ENCODE results near the gene OPA1. TPM values are rescaled to one million over a fixed set of nuclear protein-coding genes. Genes with fewer than 3 reads are reported as not detected.

OPA1 gene
- total RNA-seq, 1 experiment from 2014 or later = 72.0 TPM

- Histone ChIP-seq H4K20me1 (ENCODE audit: insufficient read depth) (no peaks in the 10 kb centered on the region), H3K4me1 (ENCODE audit: control insufficient read depth in 1 of 2, insufficient read depth in 2 of 2, low read length in 2 of 2) (no peaks in the 10 kb centered on the region), H3K4me2 (ENCODE audit: low read length) (no peak overlapping the region), H3K27ac (ENCODE audit: low read depth, low read length) (no peak overlapping the region), H3K4me3 (replicated peaks in 1 of 2; ENCODE audit: low read depth in 1 of 2, low read length in 2 of 2) (no peak overlapping the region), H3K9me2 (ENCODE audit: insufficient read depth) (no peaks in the 10 kb centered on the region), H3K9ac (ENCODE audit: low read length) (no peak overlapping the region), H3K36me3 (ENCODE audit: control insufficient read depth in 1 of 2, insufficient read depth in 2 of 2, low read length in 2 of 2) (no peaks in the 10 kb centered on the region), H3K9me3 (ENCODE audit: control insufficient read depth in 1 of 2, insufficient read depth in 1 of 2, low read depth in 1 of 2, low read length in 2 of 2) (no peaks in the 10 kb centered on the region), H3K27me3 (ENCODE audit: insufficient read depth, low read length) (no peaks in the 10 kb centered on the region), H3K79me2 (ENCODE audit: insufficient read depth, low read length) (no peaks in the 10 kb centered on the region), H2AFZ (ENCODE audit: low read depth, low read length, poor library complexity, severe bottlenecking) (no peak overlapping the region)
- DNase-seq (ENCODE audit: low read depth, low spot score) (no peak), ATAC-seq (no peak; the same call in 1 of the 2 replicates)
- CTCF ChIA-PET = no interaction called here
- intact Hi-C loops (cut with micrococcal nuclease) = no loop called here
- TF ChIP-seq ELF1 (IDR thresholded peaks at IDR 0.05; ENCODE audit: borderline replicate concordance, low read depth) = no peak
- BruUV-seq (replicated peaks) = no TSS peak
- POLR2A ChIA-PET = no interaction called here
- RAD21 ChIA-PET (ENCODE audit: low non-redundant PET in 1 of 2, low total read pairs in 2 of 2, uncharacterized antibody in 2 of 2, unreplicated experiment in 2 of 2) = no interaction called here
These were observed 151.2 kb downstream of the OPA1 start for GRCh38 chr3:193744048-193744821.

- no peak for DNase-seq (ENCODE audit: low read depth, low spot score)
- H3K4me3 ChIP-seq (replicated peaks in 1 of 2; ENCODE audit: low read depth in 1 of 2, low read length in 2 of 2) = no peak overlapping the region
- H3K4me1 ChIP-seq (ENCODE audit: control insufficient read depth in 1 of 2, insufficient read depth in 2 of 2, low read length in 2 of 2) = no peaks in the 10 kb centered on the region
- no peaks in the 10 kb centered on the region for H3K9me2 ChIP-seq (ENCODE audit: insufficient read depth)
- ChIA-PET RAD21 (ENCODE audit: low non-redundant PET in 1 of 2, low total read pairs in 2 of 2, uncharacterized antibody in 2 of 2, unreplicated experiment in 2 of 2) (no interaction called here), POLR2A (no interaction called here), CTCF (no interaction called here)
- TF ChIP-seq POLR2A (IDR thresholded peaks at IDR 0.05; ENCODE audit: borderline replicate concordance, extremely low read depth, insufficient read depth, insufficient read length) (no peak), YY1 (IDR thresholded peaks at IDR 0.05; ENCODE audit: extremely low read depth, insufficient replicate concordance, low read depth, low read length) (no peak), SRF (IDR thresholded peaks at IDR 0.05; ENCODE audit: low read depth) (no peak), POLR2AphosphoS5 (IDR thresholded peaks at IDR 0.05; ENCODE audit: low read depth, low read length) (no peak), FOSL1 (IDR thresholded peaks at IDR 0.05; ENCODE audit: low read depth) (no peak), CEBPB (IDR thresholded peaks at IDR 0.05; ENCODE audit: low read depth) (no peak), TCF7L2 (IDR thresholded peaks at IDR 0.05; ENCODE audit: borderline replicate concordance, extremely low read depth, insufficient read depth, insufficient read length) (no peak), EZH2phosphoT487 (IDR thresholded peaks at IDR 0.05; ENCODE audit: borderline replicate concordance) (no peak), SP1 (IDR thresholded peaks at IDR 0.05; ENCODE audit: low read depth) (no peak), CBX3 (IDR thresholded peaks at IDR 0.05; ENCODE audit: low read depth) (no peak), SIN3A (IDR thresholded peaks at IDR 0.05; ENCODE audit: low read depth) (no peak)
- TF ChIP-seq, protein P1, sequence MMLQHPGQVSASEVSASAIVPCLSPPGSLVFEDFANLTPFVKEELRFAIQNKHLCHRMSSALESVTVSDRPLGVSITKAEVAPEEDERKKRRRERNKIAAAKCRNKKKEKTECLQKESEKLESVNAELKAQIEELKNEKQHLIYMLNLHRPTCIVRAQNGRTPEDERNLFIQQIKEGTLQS (IDR thresholded peaks at IDR 0.05) = no peak
- TF ChIP-seq, protein P2, sequence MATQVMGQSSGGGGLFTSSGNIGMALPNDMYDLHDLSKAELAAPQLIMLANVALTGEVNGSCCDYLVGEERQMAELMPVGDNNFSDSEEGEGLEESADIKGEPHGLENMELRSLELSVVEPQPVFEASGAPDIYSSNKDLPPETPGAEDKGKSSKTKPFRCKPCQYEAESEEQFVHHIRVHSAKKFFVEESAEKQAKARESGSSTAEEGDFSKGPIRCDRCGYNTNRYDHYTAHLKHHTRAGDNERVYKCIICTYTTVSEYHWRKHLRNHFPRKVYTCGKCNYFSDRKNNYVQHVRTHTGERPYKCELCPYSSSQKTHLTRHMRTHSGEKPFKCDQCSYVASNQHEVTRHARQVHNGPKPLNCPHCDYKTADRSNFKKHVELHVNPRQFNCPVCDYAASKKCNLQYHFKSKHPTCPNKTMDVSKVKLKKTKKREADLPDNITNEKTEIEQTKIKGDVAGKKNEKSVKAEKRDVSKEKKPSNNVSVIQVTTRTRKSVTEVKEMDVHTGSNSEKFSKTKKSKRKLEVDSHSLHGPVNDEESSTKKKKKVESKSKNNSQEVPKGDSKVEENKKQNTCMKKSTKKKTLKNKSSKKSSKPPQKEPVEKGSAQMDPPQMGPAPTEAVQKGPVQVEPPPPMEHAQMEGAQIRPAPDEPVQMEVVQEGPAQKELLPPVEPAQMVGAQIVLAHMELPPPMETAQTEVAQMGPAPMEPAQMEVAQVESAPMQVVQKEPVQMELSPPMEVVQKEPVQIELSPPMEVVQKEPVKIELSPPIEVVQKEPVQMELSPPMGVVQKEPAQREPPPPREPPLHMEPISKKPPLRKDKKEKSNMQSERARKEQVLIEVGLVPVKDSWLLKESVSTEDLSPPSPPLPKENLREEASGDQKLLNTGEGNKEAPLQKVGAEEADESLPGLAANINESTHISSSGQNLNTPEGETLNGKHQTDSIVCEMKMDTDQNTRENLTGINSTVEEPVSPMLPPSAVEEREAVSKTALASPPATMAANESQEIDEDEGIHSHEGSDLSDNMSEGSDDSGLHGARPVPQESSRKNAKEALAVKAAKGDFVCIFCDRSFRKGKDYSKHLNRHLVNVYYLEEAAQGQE (IDR thresholded peaks at IDR 0.05; ENCODE audit: low read depth) = no peak
- TF ChIP-seq, protein P3, sequence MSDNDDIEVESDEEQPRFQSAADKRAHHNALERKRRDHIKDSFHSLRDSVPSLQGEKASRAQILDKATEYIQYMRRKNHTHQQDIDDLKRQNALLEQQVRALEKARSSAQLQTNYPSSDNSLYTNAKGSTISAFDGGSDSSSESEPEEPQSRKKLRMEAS (IDR thresholded peaks at IDR 0.05) = no peak
- H3K27me3 ChIP-seq (ENCODE audit: insufficient read depth, low read length) = no peaks in the 10 kb centered on the region
- intact Hi-C loops (cut with micrococcal nuclease) = no loop called here
- H2AFZ ChIP-seq (ENCODE audit: low read depth, low read length, poor library complexity, severe bottlenecking) = no peak overlapping the region
- H4K20me1 ChIP-seq (ENCODE audit: insufficient read depth) = no peaks in the 10 kb centered on the region
- H3K9ac ChIP-seq (ENCODE audit: low read length) = no peak overlapping the region
- H3K27ac ChIP-seq (ENCODE audit: low read depth, low read length) = no peak overlapping the region
- H3K9me3 ChIP-seq (ENCODE audit: control insufficient read depth in 1 of 2, insufficient read depth in 1 of 2, low read depth in 1 of 2, low read length in 2 of 2) = no peaks in the 10 kb centered on the region
- BruUV-seq (replicated peaks) = no TSS peak
- ATAC-seq = peak; percentile 34; the same call in 1 of the 2 replicates
- H3K4me2 ChIP-seq (ENCODE audit: low read length) = no peak overlapping the region
- H3K36me3 ChIP-seq (ENCODE audit: control insufficient read depth in 1 of 2, insufficient read depth in 2 of 2, low read length in 2 of 2) = no peaks in the 10 kb centered on the region
- H3K79me2 ChIP-seq (ENCODE audit: insufficient read depth, low read length) = no peaks in the 10 kb centered on the region
These were observed 152.0 kb downstream of the OPA1 start for GRCh38 chr3:193744822-193745684.

Data from HCT116 (cell line).